HG02571 (cell line): ENCODE results near the gene ENOSF1.
"Not testable (repeated sequence)": the region's sequence is repeated elsewhere in the genome, so short reads cannot be mapped to it uniquely, and the experiment has no call there.

Source experiments
- ATAC-seq: cut with Tn5 transposase; IDR thresholded peaks from one replicate; pipeline ENCODE4 v1.9.1; 2021; ENCODE audit warnings: mild to moderate bottlenecking, moderate library complexity; ENCODE audit not compliant: unreplicated experiment

ENOSF1 gene

GRCh38 chr18:708096-708495 lies 4.3 kb downstream of the ENOSF1 start:
- ATAC-seq, result no peak

GRCh38 chr18:706405-706804 lies 6.0 kb downstream of the ENOSF1 start:
- ATAC-seq, result no peak

GRCh38 chr18:703213-703967 lies 9.0 kb downstream of the ENOSF1 start:
- ATAC-seq, result no peak

- ATAC-seq, result no peak
Measured at GRCh38 chr18:697800-698199, 14.6 kb downstream of the ENOSF1 start.

- no peak for ATAC-seq
Measured at GRCh38 chr18:697012-697411, 15.4 kb downstream of the ENOSF1 start.

GRCh38 chr18:693466-694187 lies 18.8 kb downstream of the ENOSF1 start:
- no peak for ATAC-seq

- no peak for ATAC-seq
Measured at GRCh38 chr18:692824-693223, 19.6 kb downstream of the ENOSF1 start.

GRCh38 chr18:688323-688722 lies 24.1 kb downstream of the ENOSF1 start:
- ATAC-seq, result no peak

GRCh38 chr18:686339-687111 lies 25.9 kb downstream of the ENOSF1 start:
- ATAC-seq, result no peak

- no peak for ATAC-seq
Measured at GRCh38 chr18:685438-685837, 27.0 kb downstream of the ENOSF1 start.

- no peak for ATAC-seq
Measured at GRCh38 chr18:683531-683930, 28.9 kb downstream of the ENOSF1 start.

- no peak for ATAC-seq
Measured at GRCh38 chr18:682833-683232, 29.6 kb downstream of the ENOSF1 start.

GRCh38 chr18:682416-682815 lies 30.0 kb downstream of the ENOSF1 start:
- not testable (repeated sequence) for ATAC-seq

- no peak for ATAC-seq
Measured at GRCh38 chr18:681985-682384, 30.4 kb downstream of the ENOSF1 start.

GRCh38 chr18:680392-680791 lies 32.0 kb downstream of the ENOSF1 start:
- ATAC-seq, result no peak

GRCh38 chr18:679516-679915 lies 32.9 kb downstream of the ENOSF1 start:
- no peak for ATAC-seq

GRCh38 chr18:678482-679182 lies 33.8 kb downstream of the ENOSF1 start:
- no peak for ATAC-seq

GRCh38 chr18:677951-678381 lies 34.5 kb downstream of the ENOSF1 start:
- ATAC-seq, result no peak

GRCh38 chr18:677145-677544 lies 35.3 kb downstream of the ENOSF1 start:
- no peak for ATAC-seq

GRCh38 chr18:676736-677135 lies 35.7 kb downstream of the ENOSF1 start:
- no peak for ATAC-seq

- no peak for ATAC-seq
Measured at GRCh38 chr18:676069-676468, 36.4 kb downstream of the ENOSF1 start.
